GM18499 (cell line): ENCODE data around the gene GNPNAT1.

ENCODE experiments used
- ATAC-seq: cut with Tn5 transposase; IDR thresholded peaks from one replicate; pipeline ENCODE4 v1.9.1; 2021; ENCODE audit warnings: moderate number of reproducible peaks; ENCODE audit not compliant: insufficient read depth, unreplicated experiment

Gene GNPNAT1

DNA sequence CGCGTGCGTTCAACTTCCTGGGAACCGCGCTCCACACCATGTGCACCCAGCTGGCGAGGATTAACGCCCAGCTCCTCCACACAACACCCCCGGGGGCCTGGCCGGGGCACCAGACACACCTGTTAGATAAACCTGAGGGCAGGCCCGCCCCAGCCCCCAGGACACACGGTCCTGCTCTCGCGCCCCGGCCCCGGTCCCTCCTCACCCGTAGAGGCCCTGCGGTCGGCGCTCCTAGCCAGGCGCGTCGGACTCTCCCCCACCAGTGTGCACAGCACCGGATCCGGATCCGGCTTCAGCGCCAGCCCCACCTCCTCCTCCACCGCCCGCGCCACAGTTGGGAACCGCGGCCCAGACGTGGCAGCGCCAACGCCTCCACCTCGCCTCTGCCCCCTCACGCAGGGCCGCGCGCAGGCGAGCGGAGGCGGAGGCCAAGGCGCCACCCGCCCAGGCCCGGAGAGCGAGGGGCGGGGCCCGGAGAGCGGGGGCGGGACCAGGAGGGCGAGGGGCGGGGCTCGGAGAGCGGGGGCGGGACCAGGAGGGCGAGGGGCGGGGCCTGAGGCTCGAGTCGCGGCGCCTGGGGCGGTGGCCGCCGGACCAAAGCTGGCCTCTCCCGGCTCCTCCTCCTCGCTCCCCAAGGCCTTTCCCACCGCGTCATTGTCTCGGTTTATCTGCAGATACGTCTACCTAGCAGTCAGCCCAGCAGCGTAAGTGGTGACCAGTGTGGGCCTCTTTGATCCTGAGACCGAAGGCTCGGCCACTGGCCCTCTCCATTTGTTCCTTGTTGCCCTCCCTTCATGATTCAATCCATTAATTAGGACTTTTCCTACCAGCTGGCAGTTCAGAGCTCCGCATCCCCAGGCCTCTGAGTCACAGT lies at the start of gene GNPNAT1:
Gene GNPNAT1 (minus strand): TSS at position 385 of the 874 bp plus-strand sequence. CDS start 6,957 bp downstream, outside the sequence.
- no peak for ATAC-seq

- ATAC-seq, result no peak
Measured at GRCh38 chr14:52840877-52841276, 49.5 kb upstream of the GNPNAT1 start.

DNA sequence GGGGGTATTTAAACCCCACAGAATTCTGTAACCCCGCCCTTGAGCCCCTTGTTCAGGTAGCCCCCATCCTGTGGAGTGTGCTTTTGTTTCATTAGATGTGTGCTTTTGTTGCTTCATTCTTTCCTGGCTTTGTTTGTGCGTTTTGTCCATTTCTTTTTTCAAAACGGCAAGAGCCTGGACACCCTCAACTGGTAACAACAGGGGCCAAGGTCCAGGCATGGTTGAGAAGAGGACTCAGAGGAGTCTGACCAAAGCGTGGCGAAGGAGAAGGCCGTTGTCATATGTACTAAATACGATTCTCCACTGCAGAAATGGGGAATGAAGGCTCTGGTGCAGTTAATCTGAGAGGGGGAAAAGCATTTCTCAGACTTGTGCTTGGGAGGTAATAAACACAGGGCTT lies 46.0 kb upstream of the GNPNAT1 start:
- ATAC-seq, result no peak

- ATAC-seq, result no peak
Measured at GRCh38 chr14:52836063-52836462, 44.7 kb upstream of the GNPNAT1 start.

GRCh38 chr14:52835122-52835903 lies 43.9 kb upstream of the GNPNAT1 start:
- no peak for ATAC-seq

- ATAC-seq, result no peak
Measured at GRCh38 chr14:52834440-52834842, 43.0 kb upstream of the GNPNAT1 start.

- no peak for ATAC-seq
Measured at GRCh38 chr14:52833891-52834290, 42.5 kb upstream of the GNPNAT1 start.

GRCh38 chr14:52829527-52830185 lies 38.2 kb upstream of the GNPNAT1 start:
- ATAC-seq, result no peak

- no peak for ATAC-seq
Measured at GRCh38 chr14:52827426-52827825, 36.0 kb upstream of the GNPNAT1 start.

DNA sequence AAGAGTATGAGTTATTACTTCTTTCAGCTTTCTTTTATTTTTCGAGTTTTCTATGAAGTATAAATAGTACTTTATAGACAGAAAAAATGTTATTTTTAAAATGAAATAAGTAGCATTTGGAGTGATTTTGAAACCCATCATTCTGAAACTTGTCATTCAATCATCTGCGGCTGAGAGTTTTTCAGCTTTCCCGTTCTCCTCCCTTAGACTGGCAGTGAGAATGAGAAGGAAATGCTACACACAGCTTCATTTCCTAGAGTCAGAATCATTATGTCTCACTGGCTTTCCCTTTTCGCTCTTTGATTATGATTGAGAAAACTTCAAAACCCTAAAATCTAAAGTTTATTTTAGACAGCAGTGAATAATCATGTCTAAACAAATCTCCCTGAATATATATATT lies 33.7 kb upstream of the GNPNAT1 start:
- ATAC-seq, result no peak

GRCh38 chr14:52824462-52824861 lies 33.1 kb upstream of the GNPNAT1 start:
- ATAC-seq, result no peak

- no peak for ATAC-seq
Measured at GRCh38 chr14:52821805-52822250, 30.4 kb upstream of the GNPNAT1 start.

GRCh38 chr14:52808101-52808500 lies 16.7 kb upstream of the GNPNAT1 start:
- no peak for ATAC-seq

- no peak for ATAC-seq
Measured at GRCh38 chr14:52806115-52806514, 14.7 kb upstream of the GNPNAT1 start.

- ATAC-seq, result no peak
Measured at GRCh38 chr14:52802597-52802996, 11.2 kb upstream of the GNPNAT1 start.

DNA sequence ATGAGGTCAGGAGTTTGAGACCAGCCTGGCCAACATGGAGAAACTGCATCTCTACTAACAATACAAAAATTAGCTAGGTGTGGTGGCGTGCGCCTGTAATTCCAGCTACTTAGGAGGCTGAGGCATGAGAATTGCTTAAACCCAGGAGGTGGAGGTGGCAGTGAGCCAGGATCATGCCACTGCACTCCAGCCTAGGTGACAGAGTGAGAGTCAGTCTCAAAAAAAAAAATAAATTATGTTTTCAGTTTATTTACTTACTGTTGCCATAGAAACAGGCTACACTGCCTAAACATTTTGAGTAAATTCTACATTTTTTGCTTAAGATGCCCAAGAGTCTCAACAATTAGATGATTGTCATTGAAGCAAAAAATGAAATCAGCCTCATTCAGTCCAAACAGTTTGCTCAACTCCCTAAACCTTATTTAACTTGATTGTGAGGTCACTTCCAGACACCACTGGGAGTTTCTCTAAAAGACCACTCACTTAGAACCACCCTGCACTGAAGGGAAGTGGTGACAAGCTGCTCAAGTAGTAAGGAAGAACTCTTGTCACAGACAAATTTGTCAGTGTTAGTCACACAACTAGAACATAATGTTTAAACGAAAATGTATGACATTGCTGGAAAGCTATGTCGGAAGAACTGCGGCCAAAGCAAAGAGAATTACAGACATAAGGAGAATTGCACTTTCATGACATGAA lies 9.8 kb upstream of the GNPNAT1 start:
- no peak for ATAC-seq

DNA sequence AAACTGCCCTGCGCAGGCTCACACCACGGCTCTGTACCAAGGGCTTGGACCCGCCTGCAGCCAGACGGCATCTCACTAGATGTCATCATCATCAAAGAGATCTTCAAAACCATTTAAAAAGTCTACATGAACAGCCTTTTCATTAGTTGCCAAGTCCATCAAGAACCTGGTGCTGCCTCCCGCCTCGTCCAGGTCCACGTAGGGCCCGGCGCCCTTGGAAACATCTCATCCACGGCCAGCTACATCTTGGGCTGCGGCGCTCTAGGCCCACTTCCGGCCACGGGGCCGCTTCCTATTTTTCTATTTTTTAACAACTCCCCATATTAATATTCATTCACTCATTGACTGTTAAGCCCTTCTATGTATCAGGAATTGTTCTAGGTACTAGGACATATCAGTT lies 7.4 kb upstream of the GNPNAT1 start:
- ATAC-seq, result no peak

GRCh38 chr14:52797653-52798052 lies 6.2 kb upstream of the GNPNAT1 start:
- ATAC-seq, result no peak

GRCh38 chr14:52793061-52793460 lies 1.7 kb upstream of the GNPNAT1 start:
- ATAC-seq, result no peak

- no peak for ATAC-seq
Measured at GRCh38 chr14:52792097-52792415, 649 bp upstream of the GNPNAT1 start.
